CD14-positive monocyte (primary cell): ENCODE measurements around the gene ALKBH3. TPM values are rescaled to one million over a fixed set of nuclear protein-coding genes. Genes with fewer than 3 reads are reported as not detected.

Experiments
- DNase-seq, 3 donors: peaks; one replicate each; pipeline ENCODE4 v3.0.0-alpha.2; 2011 to 2022
- H2AFZ ChIP-seq: 2 replicates; pipeline ENCODE4 v1.6.0; 2012; ENCODE audit warnings: mild to moderate bottlenecking, low read depth, low read length, inconsistent platforms; ENCODE audit not compliant: insufficient read depth, poor library complexity, severe bottlenecking
- H3K27ac ChIP-seq, 2 donors: 1 replicate in 1 of 2; 2 replicates in 1 of 2; pipeline ENCODE4 v1.5.1; 2012 to 2013; ENCODE audit warnings: low read length in 2 of 2, control low read depth in 1 of 2, inconsistent platforms in 1 of 2, low read depth in 1 of 2, mild to moderate bottlenecking in 1 of 2
- H3K27me3 ChIP-seq, 2 donors: one replicate each; pipeline versions ENCODE4 v1.6.0 to v1.6.1; 2011 to 2013; ENCODE audit warnings: low read length in 2 of 2; ENCODE audit not compliant: control insufficient read depth in 2 of 2, insufficient read depth in 2 of 2
- H3K36me3 ChIP-seq, 2 donors: replicated peaks in 1 of 2; 1 replicate in 1 of 2; 2 replicates in 1 of 2; pipeline versions ENCODE4 v1.5.1 to v1.6.1; 2012 to 2013; ENCODE audit warnings: low read length in 2 of 2, control low read depth in 1 of 2, inconsistent platforms in 1 of 2, mild to moderate bottlenecking in 1 of 2; ENCODE audit not compliant: insufficient read depth in 2 of 2, control insufficient read depth in 1 of 2
- H3K4me1 ChIP-seq, 2 donors: 1 replicate in 1 of 2; 2 replicates in 1 of 2; pipeline versions ENCODE4 v1.5.1 to v1.6.1; 2012 to 2013; ENCODE audit warnings: low read length in 2 of 2, control low read depth in 1 of 2, inconsistent platforms in 1 of 2, mild to moderate bottlenecking in 1 of 2, moderate library complexity in 1 of 2; ENCODE audit not compliant: insufficient read depth in 2 of 2, control insufficient read depth in 1 of 2
- H3K4me2 ChIP-seq: replicated peaks from 2 replicates; pipeline ENCODE3; 2012; ENCODE audit warnings: low read length, moderate library complexity, mild to moderate bottlenecking; ENCODE audit not compliant: poor library complexity, severe bottlenecking; ENCODE audit errors: extremely low read depth
- H3K4me3 ChIP-seq, 3 experiments: fragments of 200-600 bp in 1 of 3; sonication (generic) in 1 of 3; replicated peaks in 1 of 3; 1 replicate in 2 of 3; 2 replicates in 1 of 3; pipeline ENCODE4 v1.5.1; 2011 to 2013; ENCODE audit warnings: low read length in 3 of 3, mild to moderate bottlenecking in 3 of 3, control low read depth in 2 of 3, low read depth in 2 of 3, inconsistent platforms in 1 of 3, moderate library complexity in 1 of 3
- H3K79me2 ChIP-seq: 2 replicates; pipeline ENCODE4 v1.6.0; 2012; ENCODE audit warnings: mild to moderate bottlenecking, control low read depth, inconsistent platforms, low read length, moderate library complexity; ENCODE audit not compliant: insufficient read depth
- H3K9ac ChIP-seq: 2 replicates; pipeline ENCODE4 v1.6.0; 2017; ENCODE audit warnings: low read length, mild to moderate bottlenecking; ENCODE audit not compliant: insufficient read depth, poor library complexity, severe bottlenecking
- H3K9me3 ChIP-seq, 2 donors: replicated peaks in 1 of 2; 1 replicate in 1 of 2; 2 replicates in 1 of 2; pipeline versions ENCODE4 v1.5.1 to v1.6.1; 2012 to 2013; ENCODE audit warnings: low read length in 2 of 2, control low read depth in 1 of 2; ENCODE audit not compliant: control insufficient read depth in 1 of 2, insufficient read depth in 1 of 2
- H4K20me1 ChIP-seq: 2 replicates; pipeline ENCODE4 v1.6.0; 2012; ENCODE audit warnings: mild to moderate bottlenecking, low read length, control low read depth, moderate library complexity; ENCODE audit not compliant: insufficient read depth
- H3K27ac Mint-ChIP-seq, 7 donors: one replicate each; pipeline ENCODE4 v1.8.0; 2020; ENCODE audit warnings: mild to moderate bottlenecking in 7 of 7, mixed read lengths in 7 of 7, moderate library complexity in 6 of 7, inconsistent platforms in 2 of 7
- H3K27me3 Mint-ChIP-seq, 3 donors: one replicate each; pipeline ENCODE4 v1.8.0; 2021 to 2022; ENCODE audit warnings: low read depth in 3 of 3, mild to moderate bottlenecking in 3 of 3, mixed read lengths in 3 of 3, moderate library complexity in 3 of 3, inconsistent platforms in 1 of 3
- H3K36me3 Mint-ChIP-seq, 2 donors: one replicate each; pipeline ENCODE4 v1.8.0; 2020; ENCODE audit warnings: mixed read lengths in 2 of 2, inconsistent platforms in 1 of 2, mild to moderate bottlenecking in 1 of 2
- H3K4me1 Mint-ChIP-seq: one replicate; pipeline ENCODE4 v1.8.0; 2020; ENCODE audit warnings: mild to moderate bottlenecking, mixed read lengths
- H3K4me3 Mint-ChIP-seq, 2 donors: one replicate each; pipeline ENCODE4 v1.8.0; 2020; ENCODE audit warnings: mild to moderate bottlenecking in 2 of 2, mixed read lengths in 2 of 2, moderate library complexity in 1 of 2
- H3K9me3 Mint-ChIP-seq, 7 donors: one replicate each; pipeline ENCODE4 v1.8.0; 2020 to 2022; ENCODE audit warnings: mixed read lengths in 7 of 7, mild to moderate bottlenecking in 6 of 7, moderate library complexity in 6 of 7, inconsistent platforms in 2 of 7
- WGBS: methylation state at CpG from one replicate; pipeline ENCODE4 v1.1.5; 2013; ENCODE audit warnings: missing lambda C conversion rate; ENCODE audit not compliant: insufficient coverage; 5-methylcytosine and 5-hydroxymethylcytosine counted together
- intact Hi-C, 2 donors: fragments of 100-400 bp; cut with micrococcal nuclease; formaldehyde crosslinking; loops; one replicate each; pipeline versions ENCODE4 v1.15.0 to v1.15.1; 2023
- polyA plus RNA-seq, 3 donors: library from polyadenylated mRNA; depleted of rRNA in 1 of 3; unstranded in 2 of 3; stranded (reverse) in 1 of 3; fragments of 300-500 nt in 2 of 3; fragments of >200 nt in 1 of 3; fragmentation: Illumina TruSeq in 2 of 3; gene quantifications; 1 replicate in 2 of 3; 2 replicates in 1 of 3; pipeline ENCODE4 v1.2.3, GENCODE V29; 2012 to 2021
- TF ChIP-seq, protein P1 (sequence below): fragments of 200-600 bp; IDR thresholded peaks from one replicate; pipeline ENCODE4 v1.8.0; 2022; ENCODE audit warnings: antibody characterized with exemption, mild to moderate bottlenecking

The ALKBH3 gene
- polyA plus RNA-seq, 3 donors, result 22.1 to 25.8 (median 22.7) TPM

DNA sequence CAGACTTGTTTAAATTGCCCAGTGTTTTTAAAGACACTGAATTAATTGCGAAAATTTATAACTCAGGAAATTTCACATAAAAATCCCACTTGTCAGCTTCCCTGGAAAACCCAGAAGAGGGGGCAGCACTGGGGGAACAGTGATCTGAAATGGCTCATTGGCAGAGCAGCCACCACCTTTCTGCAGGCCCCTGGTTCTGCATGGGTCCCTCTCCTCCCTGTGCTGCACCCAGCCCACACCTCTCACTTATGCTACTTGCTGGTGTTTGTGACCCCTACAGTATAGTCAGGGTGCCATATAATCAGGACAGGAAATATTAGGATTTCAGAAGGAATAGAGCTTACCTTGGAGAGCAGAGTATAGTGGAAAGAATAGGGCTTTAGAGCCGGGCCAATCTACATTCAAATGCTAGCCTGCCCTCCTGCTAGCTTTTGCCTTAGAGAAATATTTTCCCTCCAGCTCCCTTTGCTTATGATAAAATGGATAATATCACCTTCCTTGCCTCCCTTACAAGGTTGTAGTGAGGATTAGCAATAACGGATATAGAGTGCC lies 33.3 kb downstream of the ALKBH3 start:
- Histone ChIP-seq H3K9me3 (no peaks in the 10 kb centered on the region), H4K20me1 (no peaks in the 10 kb centered on the region), H3K27me3 (no peaks in the 10 kb centered on the region), H3K4me3 (no peak overlapping the region), H3K27ac (no peak overlapping the region), H3K79me2 (no peaks in the 10 kb centered on the region), H2AFZ (no peak overlapping the region), H3K36me3 (peaks cover 33 to 76% of the 10 kb centered on the region in 2 donors), H3K4me1 (no peaks in the 10 kb centered on the region), H3K9ac (no peak overlapping the region), H3K4me2 (no peak overlapping the region)
- Mint-ChIP-seq H3K4me1 (no peaks in the 10 kb centered on the region), H3K9me3 (no peaks in the 10 kb centered on the region), H3K4me3 (no peak overlapping the region), H3K27ac (no peak overlapping the region), H3K27me3 (no peaks in the 10 kb centered on the region), H3K36me3 (peaks cover 65 to 71% of the 10 kb centered on the region in 2 donors)
- WGBS, result no CpG with 5 or more reads among the region's 3 CpGs
- intact Hi-C loops, result no loop called here
- DNase-seq, result no peak
- TF ChIP-seq, protein P1, sequence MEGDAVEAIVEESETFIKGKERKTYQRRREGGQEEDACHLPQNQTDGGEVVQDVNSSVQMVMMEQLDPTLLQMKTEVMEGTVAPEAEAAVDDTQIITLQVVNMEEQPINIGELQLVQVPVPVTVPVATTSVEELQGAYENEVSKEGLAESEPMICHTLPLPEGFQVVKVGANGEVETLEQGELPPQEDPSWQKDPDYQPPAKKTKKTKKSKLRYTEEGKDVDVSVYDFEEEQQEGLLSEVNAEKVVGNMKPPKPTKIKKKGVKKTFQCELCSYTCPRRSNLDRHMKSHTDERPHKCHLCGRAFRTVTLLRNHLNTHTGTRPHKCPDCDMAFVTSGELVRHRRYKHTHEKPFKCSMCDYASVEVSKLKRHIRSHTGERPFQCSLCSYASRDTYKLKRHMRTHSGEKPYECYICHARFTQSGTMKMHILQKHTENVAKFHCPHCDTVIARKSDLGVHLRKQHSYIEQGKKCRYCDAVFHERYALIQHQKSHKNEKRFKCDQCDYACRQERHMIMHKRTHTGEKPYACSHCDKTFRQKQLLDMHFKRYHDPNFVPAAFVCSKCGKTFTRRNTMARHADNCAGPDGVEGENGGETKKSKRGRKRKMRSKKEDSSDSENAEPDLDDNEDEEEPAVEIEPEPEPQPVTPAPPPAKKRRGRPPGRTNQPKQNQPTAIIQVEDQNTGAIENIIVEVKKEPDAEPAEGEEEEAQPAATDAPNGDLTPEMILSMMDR, result no peak

DNA sequence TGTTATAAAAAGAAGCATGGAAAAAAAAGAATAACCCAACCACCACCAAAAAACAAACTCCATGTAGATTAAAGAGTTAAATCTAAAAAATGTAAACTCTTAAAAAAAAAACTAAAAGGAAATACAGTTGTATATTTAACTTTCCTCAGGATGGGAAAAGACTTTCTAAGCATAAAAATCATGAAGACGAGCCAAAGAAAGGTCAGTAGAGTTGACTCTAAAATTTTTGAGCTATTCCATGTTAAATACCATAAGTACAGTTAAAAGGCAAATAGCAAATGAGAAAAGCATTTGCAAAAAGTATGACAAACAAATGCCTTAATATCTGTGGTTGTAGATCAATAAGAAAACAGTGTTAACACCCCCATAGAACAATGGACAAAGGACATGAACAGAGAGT lies 33.8 kb downstream of the ALKBH3 start:
- Mint-ChIP-seq H3K27ac (no peak overlapping the region), H3K27me3 (no peaks in the 10 kb centered on the region), H3K4me3 (no peak overlapping the region), H3K36me3 (peaks cover 64 to 69% of the 10 kb centered on the region in 2 donors), H3K9me3 (no peaks in the 10 kb centered on the region), H3K4me1 (no peaks in the 10 kb centered on the region)
- DNase-seq, result no peak
- Histone ChIP-seq H3K9ac (no peak overlapping the region), H3K79me2 (no peaks in the 10 kb centered on the region), H3K27me3 (no peaks in the 10 kb centered on the region), H3K27ac (no peak overlapping the region), H3K4me1 (no peaks in the 10 kb centered on the region), H3K9me3 (no peaks in the 10 kb centered on the region), H3K4me2 (no peak overlapping the region), H4K20me1 (no peaks in the 10 kb centered on the region), H3K4me3 (no peak overlapping the region), H3K36me3 (peaks cover 38 to 76% of the 10 kb centered on the region in 2 donors), H2AFZ (no peak overlapping the region)
- TF ChIP-seq, protein P1, result no peak
- intact Hi-C loops, result no loop called here
- WGBS, result no CpG with 5 or more reads among the region's 1 CpG
